Measurements from ENCODE around the gene HEPN1. TPM values are rescaled to one million over a fixed set of nuclear protein-coding genes. Genes with fewer than 3 reads are reported as not detected.

The HEPN1 gene
- not detected for polyA plus RNA-seq (2012; ENCODE audit: insufficient read depth, insufficient read length)

DNA sequence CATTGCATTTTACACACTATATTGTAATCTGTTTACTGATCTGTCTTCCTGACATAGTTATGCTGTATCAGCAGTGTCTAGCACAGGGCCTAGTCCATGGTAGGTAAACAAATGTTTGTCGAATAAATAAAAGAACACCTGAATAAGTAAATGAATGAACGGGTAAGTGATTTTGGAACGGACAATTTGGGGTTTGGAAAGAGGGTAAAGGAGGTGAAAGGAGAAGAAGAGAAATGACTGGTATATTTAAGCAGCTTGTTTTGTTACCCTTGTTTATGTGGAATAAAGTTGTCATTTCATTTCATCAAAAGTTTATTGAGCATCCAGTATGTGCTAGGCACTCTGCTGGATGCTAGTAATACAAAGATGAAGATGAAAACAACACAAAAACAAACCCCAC, at the start of gene HEPN1:
Gene HEPN1, plus strand, starts transcription at position 301 of the 400 bp plus-strand sequence.
- no peak within 1 kb of the TSS for H3K4me3 ChIP-seq (ENCODE audit: low read length)
- no peak for DNase-seq (ENCODE audit: low read depth, low spot score)

DNA sequence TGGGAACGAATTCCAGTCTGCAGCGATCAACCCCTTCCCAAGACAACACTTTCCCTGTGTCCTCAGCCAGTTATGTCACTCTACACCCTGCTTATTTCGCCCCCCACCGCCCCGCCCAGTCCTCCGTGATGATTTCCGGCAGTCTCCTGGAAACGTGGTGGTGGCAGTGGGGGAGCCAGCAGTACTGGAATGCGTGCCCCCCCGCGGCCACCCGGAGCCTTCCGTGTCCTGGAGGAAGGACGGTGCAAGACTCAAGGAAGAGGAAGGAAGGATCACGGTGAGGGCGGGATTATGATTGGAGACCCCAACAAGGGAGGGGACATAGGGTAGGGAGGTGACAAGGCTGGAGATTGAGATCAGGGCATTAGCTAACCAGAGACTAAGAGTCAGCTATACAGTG, 49.7 kb upstream of the HEPN1 start:
- no peak overlapping the region for H3K4me3 ChIP-seq (ENCODE audit: low read length)

GRCh38 chr11:124869856-124870387, 49.1 kb upstream of the HEPN1 start:
- no peak for DNase-seq (ENCODE audit: low read depth, low spot score)

More for the DNA sequence above, 49.7 kb upstream of the HEPN1 start:
- DNase-seq (ENCODE audit: low read depth, low spot score), result no peak

DNA sequence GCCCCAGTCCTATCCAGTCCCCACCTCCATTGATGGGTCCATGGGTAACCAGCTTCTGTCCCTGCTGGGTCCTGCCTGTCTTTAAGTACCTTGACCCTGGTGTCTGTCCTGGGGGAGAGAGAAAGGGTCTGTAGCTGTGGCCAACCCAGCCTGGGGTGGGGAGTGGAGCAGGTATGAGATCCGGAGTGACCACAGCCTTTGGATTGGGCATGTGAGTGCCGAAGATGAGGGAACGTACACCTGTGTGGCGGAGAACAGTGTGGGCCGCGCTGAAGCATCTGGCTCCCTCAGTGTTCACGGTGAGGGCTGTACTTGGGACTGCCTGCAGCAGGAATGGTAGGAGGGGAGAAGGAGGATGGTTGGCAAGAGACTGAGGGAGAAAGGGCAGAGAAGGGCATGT, 48.6 kb upstream of the HEPN1 start:
- no peak for DNase-seq (ENCODE audit: low read depth, low spot score)
- no peak overlapping the region for H3K4me3 ChIP-seq (ENCODE audit: low read length)

More at GRCh38 chr11:124869856-124870387, 49.1 kb upstream of the HEPN1 start:
- no peak overlapping the region for H3K4me3 ChIP-seq (ENCODE audit: low read length)

GRCh38 chr11:124872280-124872679, 46.8 kb upstream of the HEPN1 start:
- DNase-seq (ENCODE audit: low read depth, low spot score), result no peak
- no peak overlapping the region for H3K4me3 ChIP-seq (ENCODE audit: low read length)

DNA sequence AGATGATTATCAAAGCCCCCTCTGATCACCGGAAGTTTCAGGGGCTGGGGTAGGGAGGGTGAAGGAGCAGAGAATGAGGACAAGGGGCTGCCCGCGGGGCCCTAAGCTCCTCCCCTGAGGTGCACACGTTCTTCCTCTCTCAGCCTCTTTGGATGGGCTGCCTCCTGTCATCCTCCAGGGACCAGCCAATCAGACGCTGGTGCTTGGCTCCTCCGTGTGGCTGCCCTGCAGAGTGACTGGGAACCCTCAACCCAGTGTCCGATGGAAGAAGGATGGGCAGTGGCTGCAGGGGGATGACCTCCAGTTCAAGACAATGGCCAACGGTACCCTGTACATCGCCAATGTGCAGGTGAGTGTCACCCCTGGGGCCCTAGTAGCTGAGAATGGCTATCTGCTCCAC, 46.3 kb upstream of the HEPN1 start:
- peak; percentile 18 for DNase-seq (ENCODE audit: low read depth, low spot score)
- no peak overlapping the region for H3K4me3 ChIP-seq (ENCODE audit: low read length)

GRCh38 chr11:124873951-124874350, 45.1 kb upstream of the HEPN1 start:
- no peak overlapping the region for H3K4me3 ChIP-seq (ENCODE audit: low read length)
- no peak for DNase-seq (ENCODE audit: low read depth, low spot score)

GRCh38 chr11:124874571-124875255, 44.3 kb upstream of the HEPN1 start:
- H3K4me3 ChIP-seq (ENCODE audit: low read length), result no peak overlapping the region

GRCh38 chr11:124875401-124875800, 43.6 kb upstream of the HEPN1 start:
- H3K4me3 ChIP-seq (ENCODE audit: low read length), result peak overlapping the region; percentile 67; the same call in 1 of the 2 replicates
- no peak for DNase-seq (ENCODE audit: low read depth, low spot score)

More at GRCh38 chr11:124874571-124875255, 44.3 kb upstream of the HEPN1 start:
- DNase-seq (ENCODE audit: low read depth, low spot score), result no peak

DNA sequence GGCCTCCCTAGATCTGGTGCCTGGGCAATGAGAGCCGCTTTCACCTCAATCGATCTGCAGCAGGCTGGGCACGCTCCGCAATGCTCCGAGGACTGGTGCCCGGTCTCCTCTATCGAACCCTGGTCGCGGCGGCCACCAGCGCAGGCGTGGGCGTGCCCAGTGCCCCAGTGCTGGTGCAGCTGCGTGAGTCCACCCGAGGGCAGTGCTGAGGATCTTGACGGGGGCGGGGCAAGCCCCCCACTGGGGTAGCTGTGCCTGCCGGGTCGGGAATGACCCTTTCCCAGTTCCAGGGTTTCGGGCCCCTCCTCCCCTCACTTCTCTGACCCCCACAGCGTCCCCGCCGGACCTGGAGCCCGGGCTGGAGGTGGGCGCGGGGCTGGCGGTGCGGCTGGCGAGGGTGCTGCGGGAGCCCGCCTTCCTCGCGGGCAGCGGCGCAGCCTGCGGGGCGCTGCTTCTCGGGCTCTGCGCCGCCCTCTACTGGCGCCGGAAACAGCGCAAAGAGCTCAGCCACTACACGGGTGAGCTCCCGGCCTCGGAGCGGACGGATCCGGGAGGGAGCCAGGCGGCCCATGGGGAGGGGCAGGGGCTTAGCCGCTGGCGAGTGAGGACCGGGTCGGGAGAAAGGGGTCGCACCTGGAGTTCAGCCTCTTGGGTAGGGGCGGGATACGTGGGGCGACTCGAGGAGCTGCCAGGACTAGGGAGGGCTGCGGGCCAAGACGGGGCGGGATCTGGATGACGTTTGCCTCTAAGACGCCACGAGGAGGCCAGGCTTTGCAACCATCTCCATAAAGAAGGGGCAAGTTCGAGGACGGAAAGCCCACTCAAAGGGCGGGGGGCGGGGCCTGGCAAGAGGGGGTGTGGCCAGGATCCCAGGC, 42.9 kb upstream of the HEPN1 start:
- H3K4me3 ChIP-seq (ENCODE audit: low read length), result peak overlapping the region; percentile 67
- DNase-seq (ENCODE audit: low read depth, low spot score), result peak; percentile 94

DNA sequence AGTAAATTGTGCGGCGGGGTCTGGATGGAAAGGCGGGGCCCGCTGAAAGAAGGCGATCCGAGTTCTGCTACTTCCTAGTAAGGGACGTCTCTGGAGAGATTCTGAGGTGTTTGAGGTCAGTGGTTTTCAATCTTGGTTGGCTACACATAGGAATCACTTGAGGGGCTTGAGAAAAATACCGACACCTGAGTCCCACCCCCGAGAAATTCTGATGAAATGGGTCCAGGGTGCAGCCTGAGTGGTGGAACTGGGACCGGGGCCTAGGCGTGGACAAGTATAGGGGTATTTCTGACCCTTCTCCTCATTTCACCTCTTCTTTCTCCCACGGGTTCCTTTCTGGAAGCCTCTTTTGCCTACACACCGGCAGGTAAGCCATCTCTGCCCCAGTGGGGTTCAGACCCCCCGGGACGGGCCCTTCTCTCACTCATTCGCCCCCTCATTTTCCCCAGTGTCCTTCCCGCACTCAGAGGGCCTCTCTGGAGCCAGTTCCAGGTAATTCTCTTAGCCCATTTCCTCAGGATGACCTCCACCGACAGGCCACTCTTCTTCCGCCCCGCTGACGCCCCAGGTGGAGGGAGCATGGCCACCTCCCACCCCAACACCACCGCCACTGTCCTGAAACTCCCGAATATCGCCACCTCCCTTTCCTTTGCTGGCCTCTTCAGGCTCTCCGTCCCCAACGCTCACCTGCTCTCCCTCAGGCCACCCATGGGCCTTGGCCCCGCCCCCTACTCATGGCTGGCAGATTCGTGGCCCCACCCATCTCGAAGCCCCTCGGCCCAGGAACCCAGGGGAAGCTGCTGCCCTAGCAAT, 42.0 kb upstream of the HEPN1 start:
- DNase-seq (ENCODE audit: low read depth, low spot score), result no peak
- H3K4me3 ChIP-seq (ENCODE audit: low read length), result peak overlapping the region; percentile 67

DNA sequence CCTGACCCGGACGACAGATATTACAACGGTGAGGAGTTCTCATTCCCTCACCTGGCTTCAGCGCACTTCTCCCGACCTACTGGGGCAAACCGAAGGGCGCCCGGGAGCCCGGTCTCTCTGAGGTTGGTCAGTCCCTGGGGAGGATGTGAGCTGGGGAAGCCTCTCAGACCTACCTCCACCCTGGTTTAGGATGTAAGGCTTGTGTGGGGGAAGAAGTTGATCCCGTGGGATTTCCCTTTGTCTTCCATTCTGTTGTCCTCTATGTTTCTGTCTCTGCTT, 41.5 kb upstream of the HEPN1 start:
- DNase-seq (ENCODE audit: low read depth, low spot score), result no peak
- H3K4me3 ChIP-seq (ENCODE audit: low read length), result no peak overlapping the region

GRCh38 chr11:124877910-124878758, 40.9 kb upstream of the HEPN1 start:
- no peak for DNase-seq (ENCODE audit: low read depth, low spot score)
- no peak overlapping the region for H3K4me3 ChIP-seq (ENCODE audit: low read length)

DNA sequence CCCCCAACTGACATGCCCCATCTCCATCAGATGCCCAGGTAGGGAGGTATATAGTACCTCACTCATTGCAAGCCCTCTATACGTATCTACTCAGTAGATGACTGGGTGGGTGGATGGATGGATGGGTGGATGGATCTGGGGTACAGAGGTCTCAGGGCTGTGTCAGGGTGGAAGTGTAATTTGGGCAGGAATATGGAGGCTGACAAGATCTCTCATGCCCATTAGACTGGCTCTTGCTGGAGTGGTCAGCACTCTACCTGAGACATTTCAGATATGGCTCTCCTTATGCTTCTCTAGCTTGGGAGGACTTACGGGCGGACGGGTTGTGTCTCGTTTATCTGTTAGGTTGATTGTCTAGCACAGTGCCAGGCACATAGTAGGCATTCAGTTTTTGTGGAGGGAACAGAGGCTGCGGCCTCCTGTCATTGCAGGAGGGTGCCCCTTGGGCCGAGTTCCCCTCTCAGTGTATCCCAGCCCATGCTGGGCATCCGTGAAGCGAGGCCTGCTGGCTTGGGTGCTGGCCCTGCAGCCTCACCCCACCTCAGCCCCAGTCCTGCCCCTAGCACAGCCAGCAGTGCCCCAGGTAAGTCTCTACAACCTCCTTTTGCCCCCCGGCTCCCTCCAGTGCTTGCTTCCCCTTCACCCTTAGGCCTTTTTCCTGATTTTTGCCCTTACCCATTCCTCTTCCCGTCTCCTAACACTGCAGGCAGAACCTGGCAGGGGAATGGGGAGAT, 40.1 kb upstream of the HEPN1 start:
- no peak for DNase-seq (ENCODE audit: low read depth, low spot score)
- H3K4me3 ChIP-seq (ENCODE audit: low read length), result no peak overlapping the region

GRCh38 chr11:124879493-124880289, 39.4 kb upstream of the HEPN1 start:
- no peak overlapping the region for H3K4me3 ChIP-seq (ENCODE audit: low read length)
- no peak for DNase-seq (ENCODE audit: low read depth, low spot score)

GRCh38 chr11:124880290-124880611, 38.8 kb upstream of the HEPN1 start:
- DNase-seq (ENCODE audit: low read depth, low spot score), result peak; percentile 16
- H3K4me3 ChIP-seq (ENCODE audit: low read length), result no peak overlapping the region

DNA sequence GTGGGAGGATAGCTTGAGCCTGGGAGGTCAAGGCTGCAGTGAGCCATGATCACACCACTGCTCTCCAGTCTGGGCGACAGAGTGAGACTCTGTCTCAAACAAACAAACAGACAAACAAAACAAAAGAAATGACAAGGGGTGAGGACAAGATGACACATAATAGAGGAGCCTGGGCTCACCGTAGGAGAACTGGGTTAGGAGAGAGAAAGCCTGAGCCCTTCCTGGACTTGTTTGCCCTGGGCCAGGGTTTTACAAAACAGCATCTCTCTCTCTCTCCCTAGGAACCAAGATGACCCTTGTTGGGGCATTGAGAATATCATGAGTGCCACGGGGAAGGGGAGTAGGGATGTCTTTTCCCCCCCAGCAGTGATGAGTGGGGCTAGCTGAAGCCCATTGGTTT, 38.1 kb upstream of the HEPN1 start:
- no peak for DNase-seq (ENCODE audit: low read depth, low spot score)

More for the DNA sequence above, 38.1 kb upstream of the HEPN1 start:
- H3K4me3 ChIP-seq (ENCODE audit: low read length), result no peak overlapping the region
